ENCODE measurements around the gene ZNF281.

GRCh38 chr1:200378096-200378495 lies 31.7 kb downstream of the ZNF281 start:
- TF ChIP-seq CTCF (conservative IDR thresholded peaks at IDR 0.05), result no peak
- TF ChIP-seq EZH2 (IDR thresholded peaks at IDR 0.05; ENCODE audit: low read depth), result no peak

Measured in PC-9 (cell line).